Lower lobe of right lung (tissue), 2 donors: ENCODE measurements around the gene FRYL. TPM values are rescaled to one million over a fixed set of nuclear protein-coding genes. Genes with fewer than 3 reads are reported as not detected.
A peak's percentile ranks its signal among the peaks of the same experiment; 100 is the strongest.
"Not testable (repeated sequence)": the region's sequence is repeated elsewhere in the genome, so short reads cannot be mapped to it uniquely, and the experiment has no call there.

Experiments used
- ATAC-seq, 2 donors: fragments of 200-7000 bp; cut with Tn5 transposase; one replicate each; pipeline ENCODE4 v1.9.1; 2020 to 2022; ENCODE audit warnings: mild to moderate bottlenecking in 2 of 2, moderate library complexity in 2 of 2
- DNase-seq: peaks from one replicate; pipeline ENCODE4 v3.0.0-alpha.2; 2020
- H3K27ac ChIP-seq: fragments of 200-600 bp; one replicate; pipeline ENCODE4 v1.8.0; 2022
- H3K27me3 ChIP-seq: fragments of 200-600 bp; one replicate; pipeline ENCODE4 v1.8.0; 2022; ENCODE audit warnings: low read depth
- H3K36me3 ChIP-seq: fragments of 200-600 bp; one replicate; pipeline ENCODE4 v1.8.0; 2022; ENCODE audit warnings: mild to moderate bottlenecking
- H3K4me1 ChIP-seq: fragments of 200-600 bp; one replicate; pipeline ENCODE4 v1.8.0; 2022
- H3K4me3 ChIP-seq: fragments of 200-600 bp; one replicate; pipeline ENCODE4 v1.8.0; 2022; ENCODE audit warnings: mild to moderate bottlenecking
- H3K9me3 ChIP-seq: fragments of 200-600 bp; one replicate; pipeline ENCODE4 v1.8.0; 2022
- CTCF ChIP-seq: fragments of 200-600 bp; IDR thresholded peaks from one replicate; pipeline ENCODE4 v1.8.0; 2022; ENCODE audit warnings: antibody characterized with exemption, mild to moderate bottlenecking
- intact Hi-C: fragments of 100-400 bp; cut with DNase I; formaldehyde crosslinking; loops from one replicate; pipeline ENCODE4 v1.11.0; 2022
- total RNA-seq: library from RNA; stranded (reverse); fragmentation: NEBNext Ultra II Directional; extraction: Animal tissue kit (Norgen Biotek cat#: 25700); gene quantifications from one replicate; pipeline ENCODE4 v1.2.1, GENCODE V29; 2021
- donor health status: DM: no; HTN: yes; CAD: no; lungs with severe emphysema.

Gene FRYL
- total RNA-seq, 1 donor from 2014 or later: 85.0 TPM

DNA sequence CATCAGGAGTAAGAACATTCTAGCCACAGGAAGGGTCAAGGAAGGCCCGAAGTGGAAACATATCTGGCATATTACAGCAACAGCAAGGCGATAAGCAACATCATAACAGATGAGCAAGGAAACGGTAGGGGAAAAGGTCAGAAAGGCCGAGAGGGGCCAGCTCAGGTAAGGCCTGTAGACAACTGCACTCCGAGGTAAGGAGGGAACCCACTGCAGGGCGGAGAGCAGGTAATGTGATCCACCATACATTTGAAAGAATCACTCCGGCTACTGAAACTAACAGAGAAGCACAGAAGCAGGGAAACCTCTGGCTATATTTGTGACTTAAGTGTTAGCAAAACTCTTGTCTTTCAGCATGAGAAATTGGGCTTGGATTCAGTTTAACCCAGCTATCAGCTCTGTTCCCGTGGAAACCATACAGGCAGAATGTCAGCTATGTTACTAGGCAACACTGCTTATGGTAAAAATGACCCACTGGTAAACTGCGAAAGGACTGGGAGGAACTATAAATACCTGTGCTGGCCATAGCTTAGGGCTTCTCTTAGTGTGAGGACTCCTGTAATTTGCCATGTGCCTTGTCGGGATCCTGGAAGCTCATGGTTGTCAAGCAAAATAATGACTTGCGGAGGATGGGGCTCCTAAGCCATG lies 31.0 kb downstream of the FRYL start:
- no peaks in the 10 kb centered on the region for H3K9me3 ChIP-seq
- H3K36me3 ChIP-seq: no peaks in the 10 kb centered on the region
- H3K4me3 ChIP-seq: no peak overlapping the region
- DNase-seq: no peak
- TF ChIP-seq CTCF: no peak
- no peak for ATAC-seq
- H3K27me3 ChIP-seq: no peaks in the 10 kb centered on the region
- H3K4me1 ChIP-seq: peaks cover 21% of the 10 kb centered on the region
- no peak overlapping the region for H3K27ac ChIP-seq
- intact Hi-C loops: no loop called here

DNA sequence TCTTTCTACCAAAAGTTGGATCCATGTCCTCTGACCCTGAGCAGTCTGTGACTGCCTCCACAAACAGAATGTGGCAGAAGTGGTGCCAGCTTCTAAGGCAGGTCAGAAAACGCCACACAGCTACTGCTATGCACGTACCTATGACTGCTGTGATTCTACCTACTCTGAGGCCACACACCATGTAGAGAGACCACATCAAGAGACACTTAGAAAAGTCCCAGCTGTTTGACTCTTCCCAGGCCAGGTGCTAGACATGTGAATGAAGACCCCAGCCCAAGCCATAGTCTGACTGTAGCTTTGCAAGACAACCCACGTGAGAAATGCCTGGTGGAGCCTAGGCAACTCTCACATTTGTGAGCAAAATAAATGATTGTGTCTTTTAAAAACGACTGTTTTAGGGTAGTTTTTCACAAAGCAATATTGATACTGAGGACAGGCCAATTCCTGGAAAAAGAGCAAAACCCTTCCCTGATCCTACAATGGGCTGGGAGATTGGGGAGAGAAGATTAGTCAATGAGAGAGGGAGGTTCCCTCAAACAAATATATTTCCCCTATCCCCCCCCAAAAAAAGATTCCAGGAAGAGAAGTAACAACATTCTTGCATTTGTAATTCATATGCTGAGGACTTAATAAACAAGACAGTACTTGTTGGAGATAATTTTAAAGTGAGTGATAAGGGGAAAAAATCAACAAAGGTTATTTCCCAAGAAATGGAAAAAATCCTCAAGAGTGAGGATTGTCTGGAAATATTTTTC lies 33.3 kb downstream of the FRYL start:
- Histone ChIP-seq H3K4me1 (peaks cover 19% of the 10 kb centered on the region), H3K36me3 (no peaks in the 10 kb centered on the region), H3K27me3 (no peaks in the 10 kb centered on the region), H3K27ac (no peak overlapping the region), H3K9me3 (no peaks in the 10 kb centered on the region), H3K4me3 (no peak overlapping the region)
- no peak for DNase-seq
- intact Hi-C loops: no loop called here
- ATAC-seq: no peak
- TF ChIP-seq CTCF: no peak

DNA sequence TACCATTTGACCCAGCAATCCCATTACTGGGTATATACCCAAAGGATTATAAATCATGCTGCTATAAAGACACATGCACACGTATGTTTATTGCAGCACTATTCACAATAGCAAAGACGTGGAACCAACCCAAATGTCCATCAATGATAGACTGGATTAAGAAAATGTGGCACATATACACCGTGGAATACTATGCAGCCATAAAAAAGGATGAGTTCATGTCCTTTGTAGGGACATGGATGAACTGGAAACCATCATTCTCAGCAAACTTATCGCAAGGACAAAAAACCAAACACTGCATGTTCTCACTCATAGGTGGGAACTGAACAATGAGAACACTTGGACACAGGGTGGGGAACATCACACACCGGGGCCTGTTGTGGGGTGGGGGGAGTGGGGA lies 34.9 kb downstream of the FRYL start:
- H3K27me3 ChIP-seq, H3K9me3 ChIP-seq, H3K36me3 ChIP-seq, H3K4me3 ChIP-seq, intact Hi-C loops, DNase-seq, H3K27ac ChIP-seq, ATAC-seq: not testable (repeated sequence)
- peaks cover 21% of the 10 kb centered on the region for H3K4me1 ChIP-seq

- intact Hi-C loops: no loop called here
- ATAC-seq (no peak), DNase-seq (no peak)
- H3K9me3 ChIP-seq: no peaks in the 10 kb centered on the region
- H3K4me3 ChIP-seq: no peak overlapping the region
- H3K27me3 ChIP-seq: no peaks in the 10 kb centered on the region
- peaks cover 17% of the 10 kb centered on the region for H3K4me1 ChIP-seq
- no peaks in the 10 kb centered on the region for H3K36me3 ChIP-seq
- no peak overlapping the region for H3K27ac ChIP-seq
- no peak for TF ChIP-seq CTCF
Measured at GRCh38 chr4:48742412-48742811, 37.7 kb downstream of the FRYL start.

GRCh38 chr4:48739560-48740019 lies 40.5 kb downstream of the FRYL start:
- Histone ChIP-seq H3K9me3 (no peaks in the 10 kb centered on the region), H3K27me3 (no peaks in the 10 kb centered on the region), H3K36me3 (no peaks in the 10 kb centered on the region), H3K4me3 (no peak overlapping the region), H3K27ac (no peak overlapping the region), H3K4me1 (peaks cover 10% of the 10 kb centered on the region)
- intact Hi-C loops: no loop called here
- TF ChIP-seq CTCF: no peak
- ATAC-seq (peak in 1 of 2 donors; percentile 31), DNase-seq (no peak)

- no peaks in the 10 kb centered on the region for H3K27me3 ChIP-seq
- H3K27ac ChIP-seq: no peak overlapping the region
- intact Hi-C loops: no loop called here
- no peak for TF ChIP-seq CTCF
- H3K36me3 ChIP-seq: no peaks in the 10 kb centered on the region
- ATAC-seq (no peak), DNase-seq (no peak)
- H3K4me1 ChIP-seq: peaks cover 10% of the 10 kb centered on the region
- H3K4me3 ChIP-seq: no peak overlapping the region
- H3K9me3 ChIP-seq: no peaks in the 10 kb centered on the region
Measured at GRCh38 chr4:48738856-48739255, 41.2 kb downstream of the FRYL start.

DNA sequence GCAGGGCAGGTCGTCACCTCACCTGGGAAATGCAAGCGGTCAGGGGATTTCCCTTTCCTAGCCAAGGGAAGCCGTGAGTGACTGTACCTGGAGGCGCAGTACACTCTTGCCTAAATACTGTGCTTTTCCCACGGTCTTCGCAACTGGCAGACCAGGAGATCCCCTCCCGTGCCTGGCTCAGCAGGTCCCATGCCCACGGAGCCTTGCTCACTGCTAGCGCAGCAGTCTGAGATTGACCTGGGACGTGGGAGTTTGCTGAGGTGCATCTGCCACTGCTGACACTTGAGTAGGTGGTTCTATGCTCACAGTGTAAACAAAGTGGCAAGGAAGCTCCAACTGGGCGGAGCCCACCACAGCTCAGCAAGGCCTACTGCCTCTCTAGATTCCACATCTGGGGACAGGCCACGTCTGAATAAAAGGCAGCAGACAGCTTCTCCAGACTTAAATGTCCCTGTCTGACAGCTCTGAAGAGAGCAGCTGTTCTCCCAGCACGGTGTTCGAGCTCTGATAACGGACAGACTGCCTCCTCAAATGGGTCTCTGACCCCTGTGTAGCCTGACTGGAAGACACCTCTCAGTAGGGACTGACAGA lies 51.1 kb downstream of the FRYL start:
- DNase-seq, H3K4me1 ChIP-seq, ATAC-seq, H3K9me3 ChIP-seq, H3K4me3 ChIP-seq, H3K27ac ChIP-seq, intact Hi-C loops, H3K27me3 ChIP-seq, H3K36me3 ChIP-seq: not testable (repeated sequence)
